GM23338 (cell line): Measurements from ENCODE around the gene CADM4. TPM values are rescaled to one million over a fixed set of nuclear protein-coding genes. Genes with fewer than 3 reads are reported as not detected.

Experiments
- ETS1 ChIP-seq: IDR thresholded peaks from 2 replicates; pipeline ENCODE4 v1.6.1; 2016; ENCODE audit warnings: antibody characterized with exemption
- REST ChIP-seq: IDR thresholded peaks from one replicate; pipeline ENCODE4 v1.6.1; 2018; ENCODE audit warnings: antibody characterized with exemption; ENCODE audit not compliant: unreplicated experiment
- ZNF331 ChIP-seq: fragments of 250-450 bp; sonication (Bioruptor Pico); IDR thresholded peaks from 2 replicates; pipeline ENCODE4 v1.5.0; 2020; ENCODE audit warnings: low read depth, mild to moderate bottlenecking, moderate library complexity
- ZNF462 ChIP-seq: fragments of 250-450 bp; sonication (Bioruptor Pico); IDR thresholded peaks from 2 replicates; pipeline ENCODE4 v1.5.0; 2020; ENCODE audit warnings: mild to moderate bottlenecking, moderate library complexity
- polyA plus RNA-seq: library from polyadenylated mRNA; unstranded; fragments of >200 nt; fragmentation: Nextera tagmentation; extraction: Ambion mirVana; gene quantifications from 2 replicates; pipeline ENCODE4 v1.2.1, GENCODE V29; 2016
- total RNA-seq: library from RNA; depleted of rRNA; stranded (reverse); fragments of >200 nt; shearing (Covaris generic); gene quantifications from 2 replicates; pipeline ENCODE4 v1.2.3, GENCODE V29; 2014

The CADM4 gene
- total and polyA plus RNA-seq, 2 experiments from 2014 or later: 3.7 to 21.2 TPM

GRCh38 chr19:43622070-43622469 lies 17.6 kb downstream of the CADM4 start (continued):
- TF ChIP-seq REST (no peak), ZNF331 (CRISPR knock-in tag) (no peak), ETS1 (no peak), ZNF462 (no peak)
